Ishikawa (cell line): ENCODE data around the gene DIS3L2.

Source experiments
- CEBPB ChIP-seq: IDR thresholded peaks from 2 replicates; pipeline ENCODE4 v1.6.1; 2012
- CREB1 ChIP-seq: IDR thresholded peaks from 2 replicates; pipeline ENCODE4 v1.6.1; 2012; ENCODE audit warnings: low read depth
- EGR1 ChIP-seq: IDR thresholded peaks from 2 replicates; pipeline ENCODE4 v1.6.1; 2012
- EP300 ChIP-seq: IDR thresholded peaks from 2 replicates; pipeline ENCODE4 v1.6.1; 2012; ENCODE audit warnings: borderline replicate concordance
- FOXM1 ChIP-seq: IDR thresholded peaks from 2 replicates; pipeline ENCODE4 v1.6.1; 2012; ENCODE audit warnings: low read depth, borderline replicate concordance
- MAX ChIP-seq: IDR thresholded peaks from 2 replicates; pipeline ENCODE4 v1.6.1; 2012
- NFIC ChIP-seq: IDR thresholded peaks from 2 replicates; pipeline ENCODE4 v1.6.1; 2012
- RAD21 ChIP-seq: IDR thresholded peaks from 2 replicates; pipeline ENCODE4 v1.6.1; 2012; ENCODE audit warnings: low read depth
- REST ChIP-seq: IDR thresholded peaks from 2 replicates; pipeline ENCODE4 v1.6.1; 2012; ENCODE audit warnings: low read depth, mild to moderate bottlenecking
- TAF1 ChIP-seq: IDR thresholded peaks from 2 replicates; pipeline ENCODE4 v1.6.1; 2012; ENCODE audit warnings: low read depth, mild to moderate bottlenecking
- TCF12 ChIP-seq: IDR thresholded peaks from 2 replicates; pipeline ENCODE4 v1.6.1; 2012; ENCODE audit warnings: low read depth
- TEAD4 ChIP-seq: IDR thresholded peaks from 2 replicates; pipeline ENCODE4 v1.6.1; 2012
- USF1 ChIP-seq: IDR thresholded peaks from 2 replicates; pipeline ENCODE4 v1.6.1; 2012
- YY1 ChIP-seq: IDR thresholded peaks from 2 replicates; pipeline ENCODE4 v1.6.1; 2012; ENCODE audit warnings: low read depth
- ZBTB7A ChIP-seq: IDR thresholded peaks from 2 replicates; pipeline ENCODE4 v1.6.1; 2012; ENCODE audit warnings: low read depth

The DIS3L2 gene

GRCh38 chr2:232338759-232339106 is 377.2 kb downstream of the DIS3L2 start:
- TF ChIP-seq TEAD4 (no peak), REST (no peak), EGR1 (no peak), ZBTB7A (no peak), EP300 (no peak), USF1 (no peak), RAD21 (no peak), NFIC (no peak), YY1 (no peak), CEBPB (no peak), MAX (no peak), TAF1 (no peak), TCF12 (no peak), CREB1 (no peak)

- no peak for TF ChIP-seq CREB1
Observed at GRCh38 chr2:232339121-232340081, 377.9 kb downstream of the DIS3L2 start.

- no peak for TF ChIP-seq FOXM1
- no peak for TF ChIP-seq CREB1
- TF ChIP-seq RAD21: no peak
- no peak for TF ChIP-seq MAX
- no peak for TF ChIP-seq EGR1
Observed at GRCh38 chr2:232340171-232340935, 378.8 kb downstream of the DIS3L2 start.

- TF ChIP-seq REST (no peak), EP300 (no peak), MAX (no peak), TAF1 (no peak), EGR1 (no peak), TEAD4 (no peak), ZBTB7A (no peak), TCF12 (no peak), NFIC (no peak), CREB1 (no peak), USF1 (no peak), FOXM1 (no peak), CEBPB (no peak), YY1 (no peak), RAD21 (no peak)
Observed at GRCh38 chr2:232341061-232341738, 379.7 kb downstream of the DIS3L2 start.

GRCh38 chr2:232341739-232342126 is 380.2 kb downstream of the DIS3L2 start:
- no peak for TF ChIP-seq TAF1
- no peak for TF ChIP-seq EP300
- no peak for TF ChIP-seq EGR1
- TF ChIP-seq REST: no peak
- no peak for TF ChIP-seq FOXM1
- no peak for TF ChIP-seq TEAD4
